Parathyroid adenoma (tissue), 2 donors: Measurements from ENCODE around the gene PLEKHM3.
"Not testable (repeated sequence)": the region's sequence is repeated elsewhere in the genome, so short reads cannot be mapped to it uniquely, and the experiment has no call there.

Source experiments
- H2AFZ ChIP-seq: fragments of 300-600 bp; sonication (generic); one replicate; pipeline ENCODE4 v1.7.0; 2017; ENCODE audit warnings: antibody characterized with exemption, mild to moderate bottlenecking
- H3K27ac ChIP-seq: fragments of 300-600 bp; sonication (generic); one replicate; pipeline ENCODE4 v1.7.0; 2017
- H3K27me3 ChIP-seq: fragments of 300-600 bp; sonication (generic); one replicate; pipeline ENCODE4 v1.7.0; 2017; ENCODE audit warnings: low read length; ENCODE audit not compliant: control insufficient read depth, insufficient read depth
- H3K36me3 ChIP-seq: fragments of 300-600 bp; sonication (generic); one replicate; pipeline ENCODE4 v1.7.0; 2017; ENCODE audit warnings: low read length; ENCODE audit not compliant: control insufficient read depth, insufficient read depth
- H3K4me1 ChIP-seq: fragments of 300-600 bp; sonication (generic); one replicate; pipeline ENCODE4 v1.7.0; 2017; ENCODE audit warnings: control low read depth
- H3K4me2 ChIP-seq: fragments of 300-600 bp; sonication (generic); one replicate; pipeline ENCODE4 v1.7.0; 2017; ENCODE audit warnings: low read length
- H3K4me3 ChIP-seq: fragments of 300-600 bp; sonication (generic); one replicate; pipeline ENCODE4 v1.7.0; 2017; ENCODE audit warnings: low read depth, low read length
- H3K79me2 ChIP-seq: fragments of 300-600 bp; sonication (generic); one replicate; pipeline ENCODE4 v1.7.0; 2017; ENCODE audit warnings: control low read depth
- H3K9ac ChIP-seq: fragments of 300-600 bp; sonication (generic); one replicate; pipeline ENCODE4 v1.7.0; 2017; ENCODE audit warnings: mild to moderate bottlenecking
- H3K9me3 ChIP-seq: fragments of 300-600 bp; sonication (generic); one replicate; pipeline ENCODE4 v1.7.0; 2017; ENCODE audit warnings: low read length; ENCODE audit not compliant: control insufficient read depth
- CTCF ChIP-seq: fragments of 300-600 bp; sonication (generic); IDR thresholded peaks from one replicate; pipeline ENCODE4 v1.7.0; 2017; ENCODE audit warnings: antibody characterized with exemption, mild to moderate bottlenecking
- donor health status: primary hyperparathyroidism.

PLEKHM3 gene

GRCh38 chr2:207919164-207919919 lies 106.0 kb downstream of the PLEKHM3 start:
- no peaks in the 10 kb centered on the region for H3K4me1 ChIP-seq
- H3K4me2 ChIP-seq, result no peak overlapping the region
- H3K9ac ChIP-seq, result no peak overlapping the region
- H3K9me3 ChIP-seq, result no peaks in the 10 kb centered on the region
- H3K27ac ChIP-seq, result no peak overlapping the region
- no peak overlapping the region for H2AFZ ChIP-seq
- no peaks in the 10 kb centered on the region for H3K36me3 ChIP-seq
- no peak for TF ChIP-seq CTCF
- no peaks in the 10 kb centered on the region for H3K27me3 ChIP-seq
- H3K79me2 ChIP-seq, result no peaks in the 10 kb centered on the region
- H3K4me3 ChIP-seq, result no peak overlapping the region

- Histone ChIP-seq H2AFZ (no peak overlapping the region), H3K9me3 (no peaks in the 10 kb centered on the region), H3K27me3 (no peaks in the 10 kb centered on the region), H3K27ac (no peak overlapping the region), H3K4me3 (no peak overlapping the region), H3K9ac (no peak overlapping the region), H3K4me2 (no peak overlapping the region), H3K36me3 (no peaks in the 10 kb centered on the region), H3K4me1 (no peaks in the 10 kb centered on the region), H3K79me2 (no peaks in the 10 kb centered on the region)
- no peak for TF ChIP-seq CTCF
These were observed 110.6 kb downstream of the PLEKHM3 start for GRCh38 chr2:207914716-207915115.

- no peaks in the 10 kb centered on the region for H3K27me3 ChIP-seq
- H3K4me1 ChIP-seq, result no peaks in the 10 kb centered on the region
- no peaks in the 10 kb centered on the region for H3K36me3 ChIP-seq
- H2AFZ ChIP-seq, result no peak overlapping the region
- no peaks in the 10 kb centered on the region for H3K9me3 ChIP-seq
- H3K27ac ChIP-seq, result no peak overlapping the region
- no peak for TF ChIP-seq CTCF
- H3K4me2 ChIP-seq, result no peak overlapping the region
- no peaks in the 10 kb centered on the region for H3K79me2 ChIP-seq
- H3K9ac ChIP-seq, result no peak overlapping the region
- H3K4me3 ChIP-seq, result no peak overlapping the region
These were observed 111.5 kb downstream of the PLEKHM3 start for GRCh38 chr2:207913772-207914358.

- Histone ChIP-seq H3K27me3 (no peaks in the 10 kb centered on the region), H3K4me2 (no peak overlapping the region), H3K9ac (no peak overlapping the region), H3K27ac (no peak overlapping the region), H3K9me3 (no peaks in the 10 kb centered on the region), H3K4me1 (no peaks in the 10 kb centered on the region), H3K4me3 (no peak overlapping the region), H3K36me3 (no peaks in the 10 kb centered on the region), H3K79me2 (no peaks in the 10 kb centered on the region), H2AFZ (no peak overlapping the region)
- no peak for TF ChIP-seq CTCF
These were observed 113.5 kb downstream of the PLEKHM3 start for GRCh38 chr2:207911856-207912255.

GRCh38 chr2:207911215-207911614 lies 114.1 kb downstream of the PLEKHM3 start:
- Histone ChIP-seq H3K9ac (no peak overlapping the region), H3K79me2 (no peaks in the 10 kb centered on the region)
- TF ChIP-seq CTCF, result no peak

GRCh38 chr2:207906495-207906894 lies 118.8 kb downstream of the PLEKHM3 start:
- not testable (repeated sequence) for H3K4me3 ChIP-seq, H3K27ac ChIP-seq, H3K9me3 ChIP-seq, H2AFZ ChIP-seq, H3K4me1 ChIP-seq, H3K9ac ChIP-seq, H3K4me2 ChIP-seq, H3K36me3 ChIP-seq, H3K27me3 ChIP-seq, H3K79me2 ChIP-seq

More at GRCh38 chr2:207911215-207911614, 114.1 kb downstream of the PLEKHM3 start:
- Histone ChIP-seq H3K4me2 (no peak overlapping the region), H3K4me3 (no peak overlapping the region), H3K9me3 (no peaks in the 10 kb centered on the region), H3K36me3 (no peaks in the 10 kb centered on the region), H3K27ac (no peak overlapping the region), H2AFZ (no peak overlapping the region), H3K27me3 (no peaks in the 10 kb centered on the region), H3K4me1 (no peaks in the 10 kb centered on the region)
